GM21526 (cell line): ENCODE results near the gene SRY.
"Not testable (repeated sequence)": the region's sequence is repeated elsewhere in the genome, so short reads cannot be mapped to it uniquely, and the experiment has no call there.

Experiments
- ATAC-seq: cut with Tn5 transposase; IDR thresholded peaks from one replicate; pipeline ENCODE4 v1.9.1; 2021; ENCODE audit warnings: moderate library complexity; ENCODE audit not compliant: unreplicated experiment, low FRiP score

SRY gene

GRCh38 chrY:2787600-2787999 lies at the start of gene SRY:
Gene SRY, minus strand, starts transcription at chrY:2787682. Its CDS starts 79 bp downstream, at chrY:2787603.
- no peak for ATAC-seq

- no peak for ATAC-seq
Observed at GRCh38 chrY:2837078-2837477, 49.6 kb upstream of the SRY start.

GRCh38 chrY:2835230-2835629 lies 47.7 kb upstream of the SRY start:
- no peak for ATAC-seq

GRCh38 chrY:2828497-2828896 lies 41.0 kb upstream of the SRY start:
- no peak for ATAC-seq

- ATAC-seq = no peak
Observed at GRCh38 chrY:2824471-2824870, 37.0 kb upstream of the SRY start.

GRCh38 chrY:2817146-2817896 lies 29.8 kb upstream of the SRY start:
- not testable (repeated sequence) for ATAC-seq

GRCh38 chrY:2800246-2800645 lies 12.8 kb upstream of the SRY start:
- no peak for ATAC-seq

GRCh38 chrY:2797991-2798390 lies 10.5 kb upstream of the SRY start:
- no peak for ATAC-seq

- no peak for ATAC-seq
Observed at GRCh38 chrY:2796977-2797523, 9.6 kb upstream of the SRY start.

GRCh38 chrY:2789756-2790155 lies 2.3 kb upstream of the SRY start:
- ATAC-seq = no peak

GRCh38 chrY:2786876-2787512 lies 488 bp downstream of the SRY start:
- ATAC-seq = no peak
